Fibroblast of lung (primary cell): ENCODE data around the gene DERL3.

ENCODE experiments used
- CTCF ChIP-seq, 2 donors: IDR thresholded peaks in 1 of 2; conservative IDR thresholded peaks in 1 of 2; 1 replicate in 1 of 2; 2 replicates in 1 of 2; pipeline ENCODE4 v1.5.1; 2011 to 2012; ENCODE audit warnings: low read length in 2 of 2, control low read depth in 1 of 2, inconsistent platforms in 1 of 2, low read depth in 1 of 2, mild to moderate bottlenecking in 1 of 2
- EZH2 ChIP-seq: IDR thresholded peaks from 2 replicates; pipeline ENCODE4 v1.5.1; 2012; ENCODE audit warnings: low read length, control low read depth, mild to moderate bottlenecking; ENCODE audit errors: missing control alignments

- no peak for TF ChIP-seq CTCF (conservative IDR thresholded peaks at IDR 0.05 in 1 of 2, IDR thresholded peaks at IDR 0.05 in 1 of 2; ENCODE audit: low read depth in 1 of 2, low read length in 2 of 2)
- no peak for TF ChIP-seq EZH2
Measured at GRCh38 chr22:23841292-23841691, 2.5 kb upstream of the DERL3 start.
